Measurements from ENCODE around the gene MELK. TPM values are rescaled to one million over a fixed set of nuclear protein-coding genes. Genes with fewer than 3 reads are reported as not detected.

Gene MELK
- polyA plus RNA-seq, 2 donors: 3.8 to 9.0 TPM

DNA sequence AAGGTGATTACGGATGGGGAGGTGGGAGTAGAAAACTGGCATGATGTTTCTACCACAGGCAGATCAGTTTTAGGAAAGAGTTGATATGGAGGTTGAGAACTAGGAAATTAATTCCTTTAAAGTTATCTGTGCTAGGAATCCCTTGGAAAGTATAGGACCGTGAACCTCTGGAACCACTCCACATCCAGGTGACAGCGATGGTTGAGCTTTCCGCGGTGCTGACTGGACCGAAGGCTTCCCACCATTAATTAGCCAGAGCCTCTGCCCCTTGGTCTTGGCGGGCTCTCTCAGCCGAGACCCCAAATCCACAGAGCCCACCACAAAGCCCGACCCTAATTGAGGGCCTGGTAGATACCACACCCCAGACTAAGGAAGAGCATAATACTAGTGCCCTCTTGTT lies 147.3 kb downstream of the MELK start:
- 92 to 96% methylated on average over 9 of the region's 9 CpGs for WGBS, 2 donors

DNA sequence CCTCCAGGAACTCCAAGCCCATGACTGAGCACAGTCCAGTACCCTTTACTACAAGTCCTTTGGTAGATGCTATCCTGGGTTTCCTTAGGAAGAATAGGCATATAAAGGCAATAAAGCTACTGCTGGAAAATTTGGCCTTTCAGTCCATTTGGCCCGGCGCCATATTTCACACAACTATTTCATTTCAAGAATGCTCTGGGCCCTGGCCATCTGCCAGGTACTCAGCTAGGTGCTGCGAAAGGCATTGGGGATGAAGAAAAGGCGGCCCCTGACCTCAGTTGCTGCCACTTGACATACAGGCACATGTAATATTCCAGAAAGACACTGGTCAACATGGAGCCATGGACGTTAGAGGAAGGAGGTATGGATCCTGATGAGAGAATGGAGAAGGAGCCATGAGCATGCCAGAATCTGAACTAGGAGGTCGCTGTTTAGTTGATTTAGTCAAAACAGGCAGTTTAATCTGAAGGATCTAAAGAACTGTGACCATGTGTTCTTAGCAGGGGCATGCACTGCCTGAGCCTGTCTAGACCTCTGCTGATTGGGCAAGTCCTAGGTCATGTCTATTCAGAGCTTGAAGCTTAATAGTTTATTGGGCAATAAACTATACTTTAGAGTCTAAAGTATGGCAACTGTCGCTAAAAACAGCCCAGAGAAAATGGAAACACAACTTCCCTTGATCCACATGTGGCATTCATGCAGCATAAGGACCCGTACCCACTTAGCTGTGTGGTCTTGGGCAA lies 149.3 kb downstream of the MELK start:
- H3K27me3 ChIP-seq (ENCODE audit: control insufficient read depth in 1 of 2, insufficient read depth in 2 of 2, low read length in 2 of 2): no peaks in the 10 kb centered on the region
- no peaks in the 10 kb centered on the region for H3K9me3 ChIP-seq (ENCODE audit: control insufficient read depth in 2 of 2, insufficient read depth in 1 of 2, low read depth in 1 of 2, low read length in 1 of 2)
- H3K4me3 ChIP-seq (ENCODE audit: low read depth in 1 of 2, low read length in 2 of 2): no peak overlapping the region
- H3K27ac ChIP-seq (ENCODE audit: low read depth in 2 of 2, low read length in 1 of 2): no peak overlapping the region
- WGBS, 2 donors: 67 to 75% methylated on average over 8 of the region's 8 CpGs
- no peaks in the 10 kb centered on the region for H3K36me3 ChIP-seq (ENCODE audit: control insufficient read depth in 2 of 2, insufficient read depth in 2 of 2, low read length in 1 of 2)
- H3K4me1 ChIP-seq (ENCODE audit: control insufficient read depth in 2 of 2, insufficient read depth in 2 of 2, low read length in 1 of 2): no peaks in the 10 kb centered on the region

More for the DNA sequence above, 147.3 kb downstream of the MELK start:
- H3K27me3 ChIP-seq (ENCODE audit: control insufficient read depth in 1 of 2, insufficient read depth in 2 of 2, low read length in 2 of 2): no peaks in the 10 kb centered on the region
- no peaks in the 10 kb centered on the region for H3K9me3 ChIP-seq (ENCODE audit: control insufficient read depth in 2 of 2, insufficient read depth in 1 of 2, low read depth in 1 of 2, low read length in 1 of 2)
- H3K36me3 ChIP-seq (ENCODE audit: control insufficient read depth in 2 of 2, insufficient read depth in 2 of 2, low read length in 1 of 2): no peaks in the 10 kb centered on the region
- no peak overlapping the region for H3K4me3 ChIP-seq (ENCODE audit: low read depth in 1 of 2, low read length in 2 of 2)
- H3K27ac ChIP-seq (ENCODE audit: low read depth in 2 of 2, low read length in 1 of 2): no peak overlapping the region
- H3K4me1 ChIP-seq (ENCODE audit: control insufficient read depth in 2 of 2, insufficient read depth in 2 of 2, low read length in 1 of 2): no peaks in the 10 kb centered on the region

DNA sequence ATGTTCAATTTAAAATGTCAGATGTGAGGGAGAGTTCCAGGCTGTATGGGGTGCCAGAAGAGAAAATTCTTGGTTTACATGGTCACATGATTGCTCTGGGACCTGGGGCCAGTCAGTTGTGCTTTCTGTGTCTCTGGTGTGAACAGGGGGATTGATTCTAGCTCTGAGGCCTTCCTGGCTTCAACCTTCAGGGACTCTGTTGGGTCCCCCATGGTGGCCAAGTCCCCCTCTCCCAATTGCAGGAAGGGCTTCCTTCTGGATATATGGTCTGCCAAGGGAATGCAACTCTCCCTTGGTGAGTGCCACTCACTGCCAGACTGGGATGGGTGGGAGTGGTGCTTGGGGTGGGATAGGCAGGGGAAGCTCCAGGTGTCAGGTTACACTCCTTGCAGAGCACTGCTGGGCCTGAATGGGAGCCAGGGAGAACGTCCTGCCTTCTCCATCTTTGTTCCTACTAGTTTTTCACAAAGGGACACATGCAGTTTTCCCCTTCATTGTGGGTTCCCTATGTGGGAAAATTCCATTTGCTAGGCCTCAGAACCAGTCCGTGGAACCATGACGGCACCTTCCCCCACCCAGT lies 153.2 kb downstream of the MELK start:
- Histone ChIP-seq H3K4me1 (ENCODE audit: control insufficient read depth in 2 of 2, insufficient read depth in 2 of 2, low read length in 1 of 2) (no peaks in the 10 kb centered on the region), H3K4me3 (ENCODE audit: low read depth in 1 of 2, low read length in 2 of 2) (no peak overlapping the region), H3K27me3 (ENCODE audit: control insufficient read depth in 1 of 2, insufficient read depth in 2 of 2, low read length in 2 of 2) (no peaks in the 10 kb centered on the region), H3K27ac (ENCODE audit: low read depth in 2 of 2, low read length in 1 of 2) (no peak overlapping the region), H3K9me3 (ENCODE audit: control insufficient read depth in 2 of 2, insufficient read depth in 1 of 2, low read depth in 1 of 2, low read length in 1 of 2) (peaks cover 0 to 2% of the 10 kb centered on the region in 2 donors), H3K36me3 (ENCODE audit: control insufficient read depth in 2 of 2, insufficient read depth in 2 of 2, low read length in 1 of 2) (no peaks in the 10 kb centered on the region)
- WGBS, 2 donors: 39 to 53% methylated on average over 3 of the region's 3 CpGs

Other genes with a start within 250 kb of the MELK start
- 1 to 10 TPM; 5.0 to 7.7 TPM for gene RNF38, start 172.6 kb upstream of the MELK start, polyA plus RNA-seq